Measurements from ENCODE around the gene HEPH.
"Not testable (repeated sequence)": the region's sequence is repeated elsewhere in the genome, so short reads cannot be mapped to it uniquely, and the experiment has no call there.

Gene HEPH

GRCh38 chrX:66166671-66167070 lies 2.6 kb downstream of the HEPH start:
- DNase-seq (ENCODE audit: low read depth in 1 of 2, low spot score in 1 of 2): no peak
- TF ChIP-seq JUND (IDR thresholded peaks at IDR 0.05; ENCODE audit: low read depth): no peak
- in situ Hi-C loops (cut with HindIII; ENCODE audit: low pct_unique_long_range_greater_than_20kb, low sequenced_read_pairs): no loop called here

- in situ Hi-C loops (cut with HindIII; ENCODE audit: low pct_unique_long_range_greater_than_20kb, low sequenced_read_pairs): no loop called here
- no peak for DNase-seq (ENCODE audit: low read depth in 1 of 2, low spot score in 1 of 2)
- no peak for TF ChIP-seq JUND (IDR thresholded peaks at IDR 0.05; ENCODE audit: low read depth)
These were observed 3.4 kb downstream of the HEPH start for GRCh38 chrX:66167431-66167830.

DNA sequence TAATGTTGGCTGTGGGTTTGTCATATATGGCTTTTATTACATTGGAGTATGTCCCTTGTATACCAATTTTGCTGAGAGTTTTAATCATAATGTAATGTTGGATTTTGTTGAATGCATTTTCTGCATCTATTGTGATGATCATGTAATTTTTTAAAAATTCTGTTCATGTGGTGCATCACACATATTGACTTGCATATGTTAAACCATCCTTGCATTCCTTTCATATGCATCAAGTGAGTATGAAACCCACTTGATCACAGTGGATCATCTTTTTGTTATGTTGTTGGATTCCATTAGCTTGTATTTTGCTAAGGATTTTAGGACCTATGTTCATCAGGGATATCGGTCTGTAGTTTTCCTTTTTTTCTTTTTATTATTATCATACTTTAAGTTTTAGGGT lies 12.1 kb downstream of the HEPH start:
- in situ Hi-C loops (cut with HindIII; ENCODE audit: low pct_unique_long_range_greater_than_20kb, low sequenced_read_pairs): no loop called here
- no peak for TF ChIP-seq JUND (IDR thresholded peaks at IDR 0.05; ENCODE audit: low read depth)
- DNase-seq (ENCODE audit: low read depth in 1 of 2, low spot score in 1 of 2): no peak

DNA sequence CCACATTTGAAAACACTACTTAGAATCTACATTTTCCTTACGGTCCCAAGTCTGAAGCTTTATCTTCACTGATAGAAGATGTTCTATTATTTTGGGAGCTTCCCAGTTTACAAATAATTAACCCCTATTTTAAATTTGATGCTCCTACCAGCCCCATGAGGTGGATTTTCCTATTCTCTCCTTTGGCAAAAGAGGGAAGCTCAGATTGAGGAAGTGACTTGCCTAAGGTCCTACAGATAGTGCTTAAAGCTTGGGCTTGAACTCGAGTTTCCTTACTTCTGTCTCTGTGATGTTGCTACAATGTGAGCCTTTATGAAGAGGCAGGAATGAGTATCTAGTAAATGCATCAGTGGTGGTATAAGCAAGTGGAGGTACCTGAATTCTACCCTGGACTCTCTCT lies 27.5 kb downstream of the HEPH start:
- no peak for DNase-seq (ENCODE audit: low read depth in 1 of 2, low spot score in 1 of 2)
- TF ChIP-seq JUND (IDR thresholded peaks at IDR 0.05; ENCODE audit: low read depth): no peak
- in situ Hi-C loops (cut with HindIII; ENCODE audit: low pct_unique_long_range_greater_than_20kb, low sequenced_read_pairs): no loop called here

DNA sequence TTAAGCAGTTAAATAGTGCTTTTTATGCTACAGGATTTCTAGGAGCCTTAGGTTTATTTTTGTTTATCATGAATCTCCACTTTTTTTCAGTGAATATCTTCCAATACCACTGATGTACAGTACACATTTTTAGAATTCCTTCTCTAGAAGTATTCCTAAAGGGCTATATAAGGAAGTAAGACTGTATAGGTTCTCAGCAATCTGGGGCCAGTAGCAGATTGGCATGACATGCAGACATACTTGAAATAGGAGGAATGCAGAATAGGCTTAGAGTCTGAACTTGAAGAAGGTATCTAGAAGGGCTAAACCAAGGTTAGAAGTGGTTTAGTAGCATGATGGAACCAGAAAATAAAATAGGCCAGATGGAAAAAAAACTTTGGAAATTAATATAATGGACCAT lies 29.8 kb downstream of the HEPH start:
- in situ Hi-C loops (cut with HindIII; ENCODE audit: low pct_unique_long_range_greater_than_20kb, low sequenced_read_pairs): no loop called here
- DNase-seq (ENCODE audit: low read depth in 1 of 2, low spot score in 1 of 2): no peak
- no peak for TF ChIP-seq JUND (IDR thresholded peaks at IDR 0.05; ENCODE audit: low read depth)

DNA sequence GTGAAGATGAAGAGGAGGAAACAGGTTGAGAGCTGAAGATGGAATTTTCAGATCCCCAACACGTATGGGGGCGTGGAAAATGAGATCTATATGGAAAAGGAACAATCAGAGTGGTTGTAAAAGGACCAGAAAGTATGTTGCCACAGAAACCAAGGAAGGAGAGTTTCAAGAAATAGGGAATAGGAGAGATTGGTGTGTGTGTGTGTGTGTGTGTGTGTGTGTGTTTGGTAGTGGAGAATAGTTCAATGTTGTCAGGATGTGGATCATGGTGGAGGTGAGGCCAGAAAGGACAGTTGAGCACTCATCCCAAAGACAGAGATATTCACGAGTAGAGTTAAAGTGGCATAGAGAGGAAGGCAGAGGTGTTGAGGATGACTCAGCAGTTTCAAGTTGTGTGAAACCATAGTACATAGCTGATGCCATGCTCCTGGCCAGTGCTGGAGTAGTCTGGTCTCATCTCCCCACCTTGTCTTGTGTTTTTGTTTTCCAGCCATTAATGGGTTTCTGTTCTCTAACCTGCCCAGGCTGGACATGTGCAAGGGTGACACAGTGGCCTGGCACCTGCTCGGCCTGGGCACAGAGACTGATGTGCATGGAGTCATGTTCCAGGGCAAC lies 36.1 kb downstream of the HEPH start:
- TF ChIP-seq JUND (IDR thresholded peaks at IDR 0.05; ENCODE audit: low read depth): no peak
- DNase-seq (ENCODE audit: low read depth in 1 of 2, low spot score in 1 of 2): no peak
- in situ Hi-C loops (cut with HindIII; ENCODE audit: low pct_unique_long_range_greater_than_20kb, low sequenced_read_pairs): no loop called here

DNA sequence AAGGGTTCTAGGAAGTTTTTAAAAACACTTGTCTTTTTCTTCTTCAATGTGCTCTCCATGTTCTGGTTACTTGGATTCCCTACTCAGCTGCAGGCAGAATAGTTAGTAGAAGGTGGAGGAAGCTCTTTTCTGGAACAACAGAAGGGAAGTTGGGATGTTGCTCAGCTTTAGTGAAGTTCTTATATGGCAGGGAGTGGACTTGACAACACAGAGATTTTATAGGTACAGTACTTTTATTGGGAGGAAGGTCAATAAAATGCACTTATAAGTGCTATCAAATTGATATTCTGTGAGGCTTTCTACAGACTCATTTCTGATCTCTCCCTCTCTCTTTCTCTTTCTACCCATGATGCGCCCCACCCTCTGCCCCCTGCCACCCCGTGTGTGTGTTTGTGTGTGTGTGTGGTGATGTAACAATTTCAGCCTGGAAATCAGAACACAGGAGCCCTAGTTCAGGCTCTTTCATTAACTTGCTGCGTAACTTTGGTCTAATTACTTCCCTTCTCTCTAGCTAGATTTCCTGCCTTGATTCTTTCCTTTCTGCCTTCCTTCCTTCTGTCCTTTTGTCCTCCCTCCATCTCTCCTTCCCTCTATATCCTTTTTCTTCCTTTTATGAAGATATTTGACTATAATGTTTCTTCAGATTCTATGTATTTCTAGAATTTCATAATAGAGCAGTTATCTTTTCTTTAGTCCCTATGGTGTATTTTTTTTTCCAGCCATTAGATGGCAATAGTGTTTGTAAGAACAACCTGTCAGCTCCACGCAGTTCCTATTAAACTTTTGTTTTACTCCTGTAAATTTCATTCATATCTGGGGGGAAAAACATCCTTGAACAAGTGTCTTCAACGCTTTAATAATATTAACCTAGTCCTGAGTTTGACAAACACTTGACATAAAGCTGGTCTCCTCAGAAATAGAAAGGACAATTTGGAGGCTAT lies 37.1 kb downstream of the HEPH start:
- DNase-seq (ENCODE audit: low read depth in 1 of 2, low spot score in 1 of 2): peak in 1 of 2 experiments; percentile 6

GRCh38 chrX:66203114-66203513 lies 39.1 kb downstream of the HEPH start:
- in situ Hi-C loops (cut with HindIII; ENCODE audit: low pct_unique_long_range_greater_than_20kb, low sequenced_read_pairs): no loop called here
- TF ChIP-seq JUND (IDR thresholded peaks at IDR 0.05; ENCODE audit: low read depth): no peak
- no peak for DNase-seq (ENCODE audit: low read depth in 1 of 2, low spot score in 1 of 2)

More for the DNA sequence above, 37.1 kb downstream of the HEPH start:
- no peak for TF ChIP-seq JUND (IDR thresholded peaks at IDR 0.05; ENCODE audit: low read depth)
- in situ Hi-C loops (cut with HindIII; ENCODE audit: low pct_unique_long_range_greater_than_20kb, low sequenced_read_pairs): no loop called here

- DNase-seq (ENCODE audit: low read depth in 1 of 2, low spot score in 1 of 2): no peak
- in situ Hi-C loops (cut with HindIII; ENCODE audit: low pct_unique_long_range_greater_than_20kb, low sequenced_read_pairs): no loop called here
- no peak for TF ChIP-seq JUND (IDR thresholded peaks at IDR 0.05; ENCODE audit: low read depth)
These were observed 57.8 kb downstream of the HEPH start for GRCh38 chrX:66221856-66222255.

- no peak for TF ChIP-seq JUND (IDR thresholded peaks at IDR 0.05; ENCODE audit: low read depth)
- DNase-seq (ENCODE audit: low read depth in 1 of 2, low spot score in 1 of 2): no peak
- in situ Hi-C loops (cut with HindIII; ENCODE audit: low pct_unique_long_range_greater_than_20kb, low sequenced_read_pairs): no loop called here
These were observed 68.2 kb downstream of the HEPH start for GRCh38 chrX:66232296-66232695.

DNA sequence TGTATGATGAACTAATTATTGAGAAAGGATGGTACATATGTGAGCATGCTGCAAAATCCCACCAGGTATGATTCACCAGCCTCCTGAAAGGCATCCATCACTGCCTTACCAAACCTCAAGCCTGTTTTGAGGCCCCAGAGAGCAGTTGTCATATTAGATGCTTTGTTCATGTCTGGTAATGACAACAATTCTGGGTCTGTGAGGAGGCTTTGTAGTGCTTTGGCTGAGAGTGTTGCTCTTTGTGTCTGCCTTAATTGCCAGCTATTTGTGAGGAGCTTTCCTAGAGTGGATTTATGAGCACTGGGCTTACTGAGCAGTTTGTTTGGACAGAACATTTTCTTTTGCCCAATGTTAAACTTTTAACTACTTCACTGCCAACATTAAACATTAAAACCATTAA lies 69.2 kb downstream of the HEPH start:
- no peak for TF ChIP-seq JUND (IDR thresholded peaks at IDR 0.05; ENCODE audit: low read depth)
- DNase-seq (ENCODE audit: low read depth in 1 of 2, low spot score in 1 of 2): no peak
- in situ Hi-C loops (cut with HindIII; ENCODE audit: low pct_unique_long_range_greater_than_20kb, low sequenced_read_pairs): no loop called here

- DNase-seq (ENCODE audit: low read depth in 1 of 2, low spot score in 1 of 2); in situ Hi-C loops (cut with HindIII; ENCODE audit: low pct_unique_long_range_greater_than_20kb, low sequenced_read_pairs): not testable (repeated sequence)
These were observed 69.9 kb downstream of the HEPH start for GRCh38 chrX:66233904-66234303.

- no peak for DNase-seq (ENCODE audit: low read depth in 1 of 2, low spot score in 1 of 2)
- in situ Hi-C loops (cut with HindIII; ENCODE audit: low pct_unique_long_range_greater_than_20kb, low sequenced_read_pairs): no loop called here
- TF ChIP-seq JUND (IDR thresholded peaks at IDR 0.05; ENCODE audit: low read depth): no peak
These were observed 91.4 kb downstream of the HEPH start for GRCh38 chrX:66255359-66255967.
